Sigmoid colon (tissue), 4 donors: ENCODE results near the gene MRPL51.
"Not testable (repeated sequence)": the region's sequence is repeated elsewhere in the genome, so short reads cannot be mapped to it uniquely, and the experiment has no call there.

Experiments used
- CTCF ChIP-seq, 4 experiments: fragments of 450-650 bp in 3 of 4; fragments of 200-600 bp in 1 of 4; IDR thresholded peaks; one replicate each; pipeline ENCODE4 v1.5.1; 2016 to 2019; ENCODE audit warnings: antibody characterized with exemption in 4 of 4, mild to moderate bottlenecking in 3 of 4, moderate library complexity in 2 of 4
- EP300 ChIP-seq, 4 donors: sonication (generic); formaldehyde crosslinking; IDR thresholded peaks; one replicate each; pipeline ENCODE4 v1.6.1; 2017; ENCODE audit warnings: antibody characterized with exemption in 4 of 4

- not testable (repeated sequence) for TF ChIP-seq CTCF, EP300 (IDR thresholded peaks at IDR 0.05)
These were observed 17.7 kb downstream of the MRPL51 start for GRCh38 chr12:6475233-6475975.
